GM21529 (cell line): ENCODE data around the gene TPD52L2.
"Not testable (repeated sequence)": the region's sequence is repeated elsewhere in the genome, so short reads cannot be mapped to it uniquely, and the experiment has no call there.

Experiments used
- ATAC-seq: cut with Tn5 transposase; IDR thresholded peaks from one replicate; pipeline ENCODE4 v1.9.1; 2021; ENCODE audit not compliant: unreplicated experiment

Gene TPD52L2

GRCh38 chr20:63835021-63835858 lies 29.8 kb upstream of the TPD52L2 start:
- ATAC-seq: no peak

- no peak for ATAC-seq
These were observed 28.4 kb upstream of the TPD52L2 start for GRCh38 chr20:63836458-63837344.

- ATAC-seq: no peak
These were observed 27.6 kb upstream of the TPD52L2 start for GRCh38 chr20:63837479-63837878.

- ATAC-seq: no peak
These were observed 25.4 kb upstream of the TPD52L2 start for GRCh38 chr20:63839620-63840019.

GRCh38 chr20:63840405-63840828 lies 24.7 kb upstream of the TPD52L2 start:
- no peak for ATAC-seq

- ATAC-seq: no peak
These were observed 22.8 kb upstream of the TPD52L2 start for GRCh38 chr20:63842258-63842657.

GRCh38 chr20:63843222-63843621 lies 21.8 kb upstream of the TPD52L2 start:
- no peak for ATAC-seq

- ATAC-seq: no peak
These were observed 21.3 kb upstream of the TPD52L2 start for GRCh38 chr20:63843778-63844177.

GRCh38 chr20:63844511-63844991 lies 20.5 kb upstream of the TPD52L2 start:
- ATAC-seq: no peak

GRCh38 chr20:63846128-63846771 lies 18.8 kb upstream of the TPD52L2 start:
- no peak for ATAC-seq

- ATAC-seq: no peak
These were observed 18.2 kb upstream of the TPD52L2 start for GRCh38 chr20:63846888-63847236.

GRCh38 chr20:63847237-63848002 lies 17.6 kb upstream of the TPD52L2 start:
- ATAC-seq: no peak

GRCh38 chr20:63848003-63848911 lies 16.8 kb upstream of the TPD52L2 start:
- no peak for ATAC-seq

GRCh38 chr20:63850689-63851547 lies 14.2 kb upstream of the TPD52L2 start:
- ATAC-seq: peak; percentile 83

- ATAC-seq: not testable (repeated sequence)
These were observed 13.5 kb upstream of the TPD52L2 start for GRCh38 chr20:63851548-63851943.

- not testable (repeated sequence) for ATAC-seq
These were observed 11.4 kb upstream of the TPD52L2 start for GRCh38 chr20:63853733-63854068.

GRCh38 chr20:63854069-63854765 lies 10.9 kb upstream of the TPD52L2 start:
- no peak for ATAC-seq

GRCh38 chr20:63854766-63855362 lies 10.2 kb upstream of the TPD52L2 start:
- ATAC-seq: no peak
